Neural cell (in vitro differentiated cells): ENCODE results near the gene CFAP100. TPM values are rescaled to one million over a fixed set of nuclear protein-coding genes. Genes with fewer than 3 reads are reported as not detected.

ENCODE experiments used
- H2AFZ ChIP-seq: fragments of 200-600, 300-800 bp; sonication (generic), shearing (Covaris generic); 2 replicates; pipeline ENCODE4 v1.6.0; 2014; ENCODE audit warnings: low read depth, mild to moderate bottlenecking, antibody characterized with exemption, low read length, moderate library complexity
- H3F3A ChIP-seq: fragments of 200-600 bp; shearing (Covaris generic); 2 replicates; pipeline ENCODE4 v1.6.1; 2016; ENCODE audit warnings: mild to moderate bottlenecking, moderate library complexity, mixed read lengths, antibody characterized with exemption, low read length; ENCODE audit not compliant: insufficient read depth, poor library complexity, severe bottlenecking
- H3K27ac ChIP-seq: fragments of 200-600, 300-800 bp; sonication (generic), shearing (Covaris generic); 2 replicates; pipeline ENCODE4 v1.5.1; 2014; ENCODE audit warnings: mild to moderate bottlenecking, low read length, moderate library complexity
- H3K27me3 ChIP-seq: fragments of 300-800, 200-600 bp; sonication (generic), shearing (Covaris generic); 2 replicates; pipeline ENCODE4 v1.6.0; 2014; ENCODE audit warnings: mild to moderate bottlenecking, low read depth, low read length, moderate library complexity; ENCODE audit not compliant: insufficient read depth
- H3K36me3 ChIP-seq: fragments of 300-800, 200-600 bp; sonication (generic), shearing (Covaris generic); 2 replicates; pipeline ENCODE4 v1.5.1; 2014; ENCODE audit warnings: mild to moderate bottlenecking, antibody characterized with exemption, low read length, moderate library complexity; ENCODE audit not compliant: insufficient read depth
- H3K4me2 ChIP-seq: fragments of 300-800, 200-600 bp; sonication (generic), shearing (Covaris generic); 2 replicates; pipeline ENCODE4 v1.6.0; 2014; ENCODE audit warnings: mild to moderate bottlenecking, low read length
- H3K4me3 ChIP-seq: fragments of 300-800, 200-600 bp; sonication (generic), shearing (Covaris generic); 2 replicates; pipeline ENCODE4 v1.5.1; 2014; ENCODE audit warnings: mild to moderate bottlenecking, low read length, moderate library complexity
- H3K79me2 ChIP-seq: fragments of 200-600 bp; shearing (Covaris generic); replicated peaks from 2 replicates; pipeline ENCODE4 v1.6.0; 2014; ENCODE audit warnings: mild to moderate bottlenecking, low read length, moderate library complexity; ENCODE audit not compliant: insufficient read depth
- H3K9ac ChIP-seq: fragments of 300-800, 200-600 bp; sonication (generic), shearing (Covaris generic); 2 replicates; pipeline ENCODE4 v1.6.1; 2016; ENCODE audit warnings: mild to moderate bottlenecking, low read length, mixed read lengths
- H3K9me2 ChIP-seq: fragments of 200-600 bp; shearing (Covaris generic); 2 replicates; pipeline ENCODE4 v1.6.1; 2016; ENCODE audit warnings: mild to moderate bottlenecking, low read length, mixed read lengths; ENCODE audit not compliant: insufficient read depth
- H3K9me3 ChIP-seq: fragments of 200-600, 300-800 bp; sonication (generic), shearing (Covaris generic); 2 replicates; pipeline ENCODE4 v1.6.1; 2016; ENCODE audit warnings: mild to moderate bottlenecking, mixed run types, low read length, moderate library complexity, mixed read lengths
- H4K20me1 ChIP-seq: fragments of 200-600 bp; shearing (Covaris generic); 2 replicates; pipeline ENCODE4 v1.6.1; 2016; ENCODE audit warnings: mild to moderate bottlenecking, mixed run types; ENCODE audit not compliant: insufficient read depth
- EP300 ChIP-seq: fragments of 450-650 bp; conservative IDR thresholded peaks from 2 replicates; pipeline ENCODE4 v1.6.1; 2014; ENCODE audit warnings: antibody characterized with exemption, mild to moderate bottlenecking, moderate library complexity; ENCODE audit not compliant: poor library complexity, severe bottlenecking
- EZH2 ChIP-seq: fragments of 200-600, 300-800 bp; shearing (Covaris generic), sonication (generic); IDR thresholded peaks from 2 replicates; pipeline ENCODE4 v1.6.1; 2014; ENCODE audit warnings: antibody characterized with exemption, low read length, borderline replicate concordance, mild to moderate bottlenecking; ENCODE audit not compliant: insufficient read depth, poor library complexity, severe bottlenecking
- MXI1 ChIP-seq: fragments of 450-650 bp; conservative IDR thresholded peaks from 2 replicates; pipeline ENCODE4 v1.6.1; 2014; ENCODE audit warnings: antibody characterized with exemption, mild to moderate bottlenecking; ENCODE audit not compliant: poor library complexity, severe bottlenecking
- POLR2AphosphoS5 ChIP-seq: IDR thresholded peaks from 2 replicates; pipeline ENCODE4 v1.6.1; 2012
- RAD21 ChIP-seq: fragments of 450-650 bp; conservative IDR thresholded peaks from 2 replicates; pipeline ENCODE4 v1.6.1; 2014; ENCODE audit warnings: antibody characterized with exemption, mild to moderate bottlenecking, moderate library complexity
- SMC3 ChIP-seq: fragments of 450-650 bp; conservative IDR thresholded peaks from 2 replicates; pipeline ENCODE4 v1.6.1; 2014; ENCODE audit warnings: antibody characterized with exemption, mild to moderate bottlenecking, moderate library complexity; ENCODE audit not compliant: poor library complexity
- TAF1 ChIP-seq: IDR thresholded peaks from 2 replicates; pipeline ENCODE4 v1.6.1; 2012; ENCODE audit warnings: low read depth
- polyA plus RNA-seq: library from polyadenylated mRNA; depleted of rRNA; stranded (reverse); fragments of >200 nt; gene quantifications from 2 replicates; pipeline ENCODE4 v1.2.3, GENCODE V29; 2014
- TF ChIP-seq, protein P1 (sequence below): IDR thresholded peaks from 2 replicates; pipeline ENCODE4 v1.6.1; 2012; ENCODE audit warnings: borderline replicate concordance
- TF ChIP-seq, protein P2 (sequence below): fragments of 450-650 bp; IDR thresholded peaks from 2 replicates; pipeline ENCODE4 v1.5.1; 2014; ENCODE audit warnings: antibody characterized with exemption, mild to moderate bottlenecking, moderate library complexity; ENCODE audit not compliant: poor library complexity, severe bottlenecking

CFAP100 gene
- polyA plus RNA-seq, 1 donor from 2014 or later, result not detected

DNA sequence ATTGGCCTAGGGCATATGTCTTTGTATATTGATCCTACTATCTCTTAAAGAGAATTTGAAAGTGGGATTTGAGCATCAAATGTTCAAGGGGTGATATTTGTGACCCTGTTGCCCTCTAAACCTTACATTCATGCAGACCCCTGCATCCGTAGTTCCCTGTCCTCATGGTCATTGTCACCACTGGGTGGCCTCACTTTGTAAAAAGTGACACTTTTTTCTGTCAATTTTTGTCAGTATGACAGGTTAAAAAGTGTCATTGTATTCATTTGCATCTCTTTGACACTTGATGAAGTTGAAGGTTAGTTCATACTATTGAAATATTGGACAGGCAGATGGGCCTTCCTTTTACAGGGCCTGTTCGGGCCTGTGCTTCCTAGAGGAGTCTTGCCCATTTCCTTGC is 25.2 kb upstream of the CFAP100 start:
- no peak overlapping the region for H3K27ac ChIP-seq
- H3K27me3 ChIP-seq, result no peaks in the 10 kb centered on the region
- no peaks in the 10 kb centered on the region for H3K9me2 ChIP-seq
- no peaks in the 10 kb centered on the region for H3F3A ChIP-seq
- H4K20me1 ChIP-seq, result no peaks in the 10 kb centered on the region
- H3K4me3 ChIP-seq, result no peak overlapping the region
- no peaks in the 10 kb centered on the region for H3K9me3 ChIP-seq
- H3K4me2 ChIP-seq, result no peak overlapping the region
- no peak overlapping the region for H3K9ac ChIP-seq
- no peak overlapping the region for H2AFZ ChIP-seq
- TF ChIP-seq EZH2, result no peak
- no peak for TF ChIP-seq RAD21
- TF ChIP-seq, protein P1, sequence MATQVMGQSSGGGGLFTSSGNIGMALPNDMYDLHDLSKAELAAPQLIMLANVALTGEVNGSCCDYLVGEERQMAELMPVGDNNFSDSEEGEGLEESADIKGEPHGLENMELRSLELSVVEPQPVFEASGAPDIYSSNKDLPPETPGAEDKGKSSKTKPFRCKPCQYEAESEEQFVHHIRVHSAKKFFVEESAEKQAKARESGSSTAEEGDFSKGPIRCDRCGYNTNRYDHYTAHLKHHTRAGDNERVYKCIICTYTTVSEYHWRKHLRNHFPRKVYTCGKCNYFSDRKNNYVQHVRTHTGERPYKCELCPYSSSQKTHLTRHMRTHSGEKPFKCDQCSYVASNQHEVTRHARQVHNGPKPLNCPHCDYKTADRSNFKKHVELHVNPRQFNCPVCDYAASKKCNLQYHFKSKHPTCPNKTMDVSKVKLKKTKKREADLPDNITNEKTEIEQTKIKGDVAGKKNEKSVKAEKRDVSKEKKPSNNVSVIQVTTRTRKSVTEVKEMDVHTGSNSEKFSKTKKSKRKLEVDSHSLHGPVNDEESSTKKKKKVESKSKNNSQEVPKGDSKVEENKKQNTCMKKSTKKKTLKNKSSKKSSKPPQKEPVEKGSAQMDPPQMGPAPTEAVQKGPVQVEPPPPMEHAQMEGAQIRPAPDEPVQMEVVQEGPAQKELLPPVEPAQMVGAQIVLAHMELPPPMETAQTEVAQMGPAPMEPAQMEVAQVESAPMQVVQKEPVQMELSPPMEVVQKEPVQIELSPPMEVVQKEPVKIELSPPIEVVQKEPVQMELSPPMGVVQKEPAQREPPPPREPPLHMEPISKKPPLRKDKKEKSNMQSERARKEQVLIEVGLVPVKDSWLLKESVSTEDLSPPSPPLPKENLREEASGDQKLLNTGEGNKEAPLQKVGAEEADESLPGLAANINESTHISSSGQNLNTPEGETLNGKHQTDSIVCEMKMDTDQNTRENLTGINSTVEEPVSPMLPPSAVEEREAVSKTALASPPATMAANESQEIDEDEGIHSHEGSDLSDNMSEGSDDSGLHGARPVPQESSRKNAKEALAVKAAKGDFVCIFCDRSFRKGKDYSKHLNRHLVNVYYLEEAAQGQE, result no peak
- no peak for TF ChIP-seq SMC3
- TF ChIP-seq, protein P2, sequence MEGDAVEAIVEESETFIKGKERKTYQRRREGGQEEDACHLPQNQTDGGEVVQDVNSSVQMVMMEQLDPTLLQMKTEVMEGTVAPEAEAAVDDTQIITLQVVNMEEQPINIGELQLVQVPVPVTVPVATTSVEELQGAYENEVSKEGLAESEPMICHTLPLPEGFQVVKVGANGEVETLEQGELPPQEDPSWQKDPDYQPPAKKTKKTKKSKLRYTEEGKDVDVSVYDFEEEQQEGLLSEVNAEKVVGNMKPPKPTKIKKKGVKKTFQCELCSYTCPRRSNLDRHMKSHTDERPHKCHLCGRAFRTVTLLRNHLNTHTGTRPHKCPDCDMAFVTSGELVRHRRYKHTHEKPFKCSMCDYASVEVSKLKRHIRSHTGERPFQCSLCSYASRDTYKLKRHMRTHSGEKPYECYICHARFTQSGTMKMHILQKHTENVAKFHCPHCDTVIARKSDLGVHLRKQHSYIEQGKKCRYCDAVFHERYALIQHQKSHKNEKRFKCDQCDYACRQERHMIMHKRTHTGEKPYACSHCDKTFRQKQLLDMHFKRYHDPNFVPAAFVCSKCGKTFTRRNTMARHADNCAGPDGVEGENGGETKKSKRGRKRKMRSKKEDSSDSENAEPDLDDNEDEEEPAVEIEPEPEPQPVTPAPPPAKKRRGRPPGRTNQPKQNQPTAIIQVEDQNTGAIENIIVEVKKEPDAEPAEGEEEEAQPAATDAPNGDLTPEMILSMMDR, result no peak
- no peak for TF ChIP-seq POLR2AphosphoS5
- TF ChIP-seq MXI1, result no peak
- no peak for TF ChIP-seq EP300
- TF ChIP-seq TAF1, result no peak
- no peaks in the 10 kb centered on the region for H3K79me2 ChIP-seq
- H3K36me3 ChIP-seq, result no peaks in the 10 kb centered on the region

DNA sequence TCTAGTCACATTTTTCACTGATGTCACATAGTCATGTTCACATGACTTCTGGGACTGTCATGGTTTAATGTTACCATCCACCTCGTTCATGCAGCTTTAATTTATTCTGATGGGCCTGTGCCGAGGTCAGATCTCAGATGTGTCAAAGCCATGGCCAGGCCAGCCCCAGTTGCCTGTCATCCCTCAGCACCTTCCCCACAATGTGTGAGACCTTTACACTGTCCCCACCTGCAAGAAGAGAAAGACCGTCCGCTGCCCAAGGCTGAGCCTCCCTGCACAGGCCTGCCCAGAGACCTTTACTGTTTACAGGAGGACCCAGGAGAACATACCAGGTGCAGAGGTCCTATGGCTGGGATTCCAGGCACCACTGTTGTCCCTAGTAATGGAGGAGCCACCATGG is 24.7 kb upstream of the CFAP100 start:
- no peak overlapping the region for H3K9ac ChIP-seq
- H3K27me3 ChIP-seq, result no peaks in the 10 kb centered on the region
- no peaks in the 10 kb centered on the region for H3K36me3 ChIP-seq
- H3K79me2 ChIP-seq, result no peaks in the 10 kb centered on the region
- no peak overlapping the region for H2AFZ ChIP-seq
- no peaks in the 10 kb centered on the region for H3F3A ChIP-seq
- H3K4me3 ChIP-seq, result no peak overlapping the region
- H4K20me1 ChIP-seq, result no peaks in the 10 kb centered on the region
- H3K27ac ChIP-seq, result no peak overlapping the region
- TF ChIP-seq, protein P2, result no peak
- TF ChIP-seq EZH2 (no peak), POLR2AphosphoS5 (no peak), EP300 (no peak), RAD21 (no peak), TAF1 (no peak), MXI1 (no peak), SMC3 (no peak)
- TF ChIP-seq, protein P1, result no peak
- no peaks in the 10 kb centered on the region for H3K9me3 ChIP-seq
- H3K9me2 ChIP-seq, result no peaks in the 10 kb centered on the region
- no peak overlapping the region for H3K4me2 ChIP-seq
